Testis (tissue), 3 donors: Measurements from ENCODE around the gene BTNL2. TPM values are rescaled to one million over a fixed set of nuclear protein-coding genes. Genes with fewer than 3 reads are reported as not detected.

Source experiments
- DNase-seq: peaks from one replicate; pipeline ENCODE4 v3.0.0-alpha.2; 2019
- H3K27ac ChIP-seq, 2 donors: fragments of 200-600 bp; sonication (generic); one replicate each; pipeline ENCODE4 v1.5.1; 2019
- H3K27me3 ChIP-seq: fragments of 200-600 bp; sonication (generic); one replicate; pipeline ENCODE4 v1.5.1; 2019
- H3K36me3 ChIP-seq: fragments of 200-600 bp; sonication (generic); one replicate; pipeline ENCODE4 v1.5.1; 2017; ENCODE audit warnings: low read depth; ENCODE audit errors: missing control alignments
- H3K4me1 ChIP-seq: fragments of 200-600 bp; sonication (generic); one replicate; pipeline ENCODE4 v1.5.1; 2019
- H3K4me3 ChIP-seq, 2 donors: fragments of 200-600 bp; sonication (generic); one replicate each; pipeline ENCODE4 v1.5.1; 2017 to 2019
- H3K9me3 ChIP-seq: fragments of 200-600 bp; sonication (generic); one replicate; pipeline ENCODE4 v1.5.1; 2017
- POLR2A ChIP-seq: fragments of 450-650 bp; IDR thresholded peaks from one replicate; pipeline ENCODE4 v1.6.1; 2017; ENCODE audit warnings: antibody characterized with exemption, mild to moderate bottlenecking, moderate library complexity
- WGBS, 2 donors: methylation state at CpG; one replicate each; pipeline ENCODE4 v1.1.5; 2018; 5-methylcytosine and 5-hydroxymethylcytosine counted together
- intact Hi-C: fragments of 100-400 bp; cut with DNase I; formaldehyde crosslinking; loops from one replicate; pipeline ENCODE4 v1.15.1; 2023; ENCODE audit warnings: low total_unique reads
- polyA plus RNA-seq: library from polyadenylated mRNA; stranded (reverse); fragments of 350-450 nt; fragmentation: Illumina TruSeq; extraction: RNeasy Lipid Tissue Mini Kit (QIAGEN cat#74804); gene quantifications from one replicate; pipeline ENCODE4 v1.2.3, GENCODE V29; 2014; ENCODE audit warnings: low read depth, low replicate concordance; ENCODE audit not compliant: insufficient read depth
- total RNA-seq, 2 donors: library from RNA; depleted of rRNA; stranded (reverse); fragments of >200 nt; gene quantifications; one replicate each; pipeline ENCODE4 v1.2.3, GENCODE V29; 2016
- TF ChIP-seq, protein P1 (sequence below), 3 experiments: fragments of 450-650 bp in 2 of 3; fragments of 200-600 bp in 1 of 3; sonication (generic) in 1 of 3; IDR thresholded peaks; one replicate each; pipeline ENCODE4 v1.5.1; 2016 to 2019; ENCODE audit warnings: antibody characterized with exemption in 3 of 3, mild to moderate bottlenecking in 2 of 3, moderate library complexity in 1 of 3

The BTNL2 gene
- total and polyA plus RNA-seq, 3 donors from 2014 or later, result 0.74 TPM; not detected in 2

GRCh38 chr6:32430179-32430578 lies 23.2 kb upstream of the BTNL2 start:
- 94 to 96% methylated on average over 2 to 3 of the region's 3 CpGs for WGBS, 2 donors
- Histone ChIP-seq H3K4me3 (no peak overlapping the region), H3K27me3 (no peaks in the 10 kb centered on the region), H3K27ac (no peak overlapping the region), H3K9me3 (no peaks in the 10 kb centered on the region), H3K36me3 (no peaks in the 10 kb centered on the region), H3K4me1 (no peaks in the 10 kb centered on the region)
- TF ChIP-seq, protein P1, sequence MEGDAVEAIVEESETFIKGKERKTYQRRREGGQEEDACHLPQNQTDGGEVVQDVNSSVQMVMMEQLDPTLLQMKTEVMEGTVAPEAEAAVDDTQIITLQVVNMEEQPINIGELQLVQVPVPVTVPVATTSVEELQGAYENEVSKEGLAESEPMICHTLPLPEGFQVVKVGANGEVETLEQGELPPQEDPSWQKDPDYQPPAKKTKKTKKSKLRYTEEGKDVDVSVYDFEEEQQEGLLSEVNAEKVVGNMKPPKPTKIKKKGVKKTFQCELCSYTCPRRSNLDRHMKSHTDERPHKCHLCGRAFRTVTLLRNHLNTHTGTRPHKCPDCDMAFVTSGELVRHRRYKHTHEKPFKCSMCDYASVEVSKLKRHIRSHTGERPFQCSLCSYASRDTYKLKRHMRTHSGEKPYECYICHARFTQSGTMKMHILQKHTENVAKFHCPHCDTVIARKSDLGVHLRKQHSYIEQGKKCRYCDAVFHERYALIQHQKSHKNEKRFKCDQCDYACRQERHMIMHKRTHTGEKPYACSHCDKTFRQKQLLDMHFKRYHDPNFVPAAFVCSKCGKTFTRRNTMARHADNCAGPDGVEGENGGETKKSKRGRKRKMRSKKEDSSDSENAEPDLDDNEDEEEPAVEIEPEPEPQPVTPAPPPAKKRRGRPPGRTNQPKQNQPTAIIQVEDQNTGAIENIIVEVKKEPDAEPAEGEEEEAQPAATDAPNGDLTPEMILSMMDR (IDR thresholded peaks at IDR 0.05), result no peak
- TF ChIP-seq POLR2A, result no peak
- DNase-seq, result no peak
- intact Hi-C loops, result no loop called here

DNA sequence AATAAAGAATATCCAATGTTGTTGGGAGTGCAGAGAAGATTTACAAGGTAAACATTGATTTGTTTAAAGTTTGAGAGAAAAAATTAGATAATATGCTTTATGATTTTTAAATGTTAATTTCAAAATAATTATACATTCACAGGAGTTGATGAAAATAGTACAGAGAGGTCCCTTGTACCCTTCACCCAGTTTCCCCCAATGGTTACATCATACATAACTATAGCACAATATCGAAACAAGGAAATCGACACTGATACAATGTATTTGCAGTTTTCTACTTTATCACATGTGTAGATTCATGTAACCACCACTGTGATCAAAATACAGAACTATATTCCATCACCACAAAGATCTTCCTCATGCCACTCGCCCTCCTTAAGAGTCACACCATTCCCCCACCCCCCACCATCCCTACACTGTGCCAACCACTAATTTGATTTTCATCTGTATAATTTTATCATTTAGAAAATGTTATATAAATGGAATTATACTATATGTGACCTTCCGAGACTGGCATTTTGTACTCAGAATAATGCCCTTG lies 21.0 kb upstream of the BTNL2 start:
- TF ChIP-seq, protein P1 (IDR thresholded peaks at IDR 0.05), result no peak
- no peak for TF ChIP-seq POLR2A
- no peaks in the 10 kb centered on the region for H3K4me1 ChIP-seq
- intact Hi-C loops, result no loop called here
- H3K4me3 ChIP-seq, result no peak overlapping the region
- no peaks in the 10 kb centered on the region for H3K36me3 ChIP-seq
- H3K27me3 ChIP-seq, result no peaks in the 10 kb centered on the region
- no peaks in the 10 kb centered on the region for H3K9me3 ChIP-seq
- DNase-seq, result no peak
- H3K27ac ChIP-seq, result no peak overlapping the region
- WGBS, 2 donors, result 78 to 91% methylated on average over 4 of the region's 4 CpGs

DNA sequence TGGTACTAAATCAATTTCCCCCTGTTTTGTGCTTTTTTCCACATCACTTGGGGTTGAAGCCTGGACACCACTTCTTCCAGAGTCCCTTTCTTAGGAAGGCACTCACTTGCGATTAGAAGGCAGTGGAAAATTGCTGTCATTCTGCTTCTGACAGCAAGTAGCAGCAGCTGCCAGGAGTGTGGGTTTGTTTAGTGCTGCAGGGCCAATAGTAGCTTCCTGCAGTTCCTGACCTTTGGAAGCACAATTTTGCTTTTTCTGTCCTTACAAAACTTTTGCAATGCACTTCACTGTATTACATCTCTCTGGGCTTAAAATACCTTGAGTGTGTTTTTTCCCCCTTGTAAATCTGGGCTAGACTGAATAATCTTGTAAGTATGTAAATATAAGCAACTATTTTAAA lies 20.2 kb upstream of the BTNL2 start:
- Histone ChIP-seq H3K36me3 (no peaks in the 10 kb centered on the region), H3K27ac (no peak overlapping the region), H3K4me3 (no peak overlapping the region), H3K27me3 (no peaks in the 10 kb centered on the region), H3K4me1 (no peaks in the 10 kb centered on the region), H3K9me3 (no peaks in the 10 kb centered on the region)
- intact Hi-C loops, result no loop called here
- TF ChIP-seq, protein P1 (IDR thresholded peaks at IDR 0.05), result no peak
- TF ChIP-seq POLR2A, result no peak
- no peak for DNase-seq
- 60 to 65% methylated on average over 1 of the region's 1 CpG for WGBS, 2 donors

- no peak overlapping the region for H3K27ac ChIP-seq
- intact Hi-C loops, result no loop called here
- H3K27me3 ChIP-seq, result no peaks in the 10 kb centered on the region
These were observed 19.4 kb upstream of the BTNL2 start for GRCh38 chr6:32426338-32426737.

More at GRCh38 chr6:32426338-32426737, 19.4 kb upstream of the BTNL2 start:
- no peaks in the 10 kb centered on the region for H3K36me3 ChIP-seq
- WGBS, 2 donors, result 87 to 91% methylated on average over 4 of the region's 4 CpGs
- H3K4me1 ChIP-seq, result no peaks in the 10 kb centered on the region
- no peak for TF ChIP-seq POLR2A
- TF ChIP-seq, protein P1 (IDR thresholded peaks at IDR 0.05), result no peak
- DNase-seq, result no peak
- H3K4me3 ChIP-seq, result no peak overlapping the region
- no peaks in the 10 kb centered on the region for H3K9me3 ChIP-seq
